Prostate gland (tissue), 2 donors: Measurements from ENCODE around the gene TMEM44. TPM values are rescaled to one million over a fixed set of nuclear protein-coding genes. Genes with fewer than 3 reads are reported as not detected.

ENCODE experiments used
- DNase-seq: peaks from one replicate; pipeline ENCODE4 v3.0.0-alpha.2; 2019; ENCODE audit warnings: low spot score
- H3K27ac ChIP-seq, 2 donors: fragments of 200-600 bp; sonication (generic); 2 replicates each; pipeline ENCODE4 v1.5.1; 2017 to 2019
- H3K27me3 ChIP-seq: fragments of 200-600 bp; sonication (generic); replicated peaks from 2 replicates; pipeline ENCODE4 v1.5.1; 2019; ENCODE audit not compliant: insufficient read depth
- H3K36me3 ChIP-seq, 2 donors: fragments of 200-600 bp; sonication (generic); 1 replicate in 1 of 2; 2 replicates in 1 of 2; pipeline versions ENCODE4 v1.5.1 to v1.8.1; 2017 to 2019
- H3K4me1 ChIP-seq: fragments of 200-600 bp; sonication (generic); replicated peaks from 2 replicates; pipeline ENCODE4 v1.5.1; 2019
- H3K4me3 ChIP-seq, 2 donors: fragments of 200-600 bp; sonication (generic); 2 replicates each; pipeline ENCODE4 v1.5.1; 2017 to 2019
- H3K9me3 ChIP-seq: fragments of 200-600 bp; sonication (generic); 2 replicates; pipeline ENCODE4 v1.5.1; 2017
- CTCF ChIP-seq, 4 experiments: fragments of 200-600 bp in 2 of 4; fragments of 450-650 bp in 2 of 4; sonication (generic) in 2 of 4; IDR thresholded peaks; 1 replicate in 3 of 4; 2 replicates in 1 of 4; pipeline ENCODE4 v1.5.1; 2016 to 2019; ENCODE audit warnings: antibody characterized with exemption in 4 of 4, mild to moderate bottlenecking in 2 of 4, moderate library complexity in 2 of 4
- POLR2A ChIP-seq: fragments of 450-650 bp; IDR thresholded peaks from one replicate; pipeline ENCODE4 v1.6.1; 2016; ENCODE audit warnings: antibody characterized with exemption, mild to moderate bottlenecking
- POLR2AphosphoS5 ChIP-seq: sonication (generic); formaldehyde crosslinking; IDR thresholded peaks from one replicate; pipeline ENCODE4 v1.6.1; 2017; ENCODE audit warnings: antibody characterized with exemption
- WGBS: methylation state at CpG from one replicate; pipeline ENCODE4 v1.1.5; 2018; 5-methylcytosine and 5-hydroxymethylcytosine counted together
- intact Hi-C: fragments of 100-400 bp; cut with DNase I; formaldehyde crosslinking; loops from one replicate; pipeline ENCODE4 v1.14.2; 2022
- total RNA-seq, 2 donors: library from RNA; depleted of rRNA; stranded (reverse); fragments of >200 nt; gene quantifications; one replicate each; pipeline ENCODE4 v1.1.0, GENCODE V29; 2016

Gene TMEM44
- total RNA-seq, 2 donors from 2014 or later, result 11.0 to 11.1 TPM

- no peak overlapping the region for H3K4me3 ChIP-seq
Measured at GRCh38 chr3:194676471-194676870, 43.3 kb upstream of the TMEM44 start.

GRCh38 chr3:194675680-194676079, 42.5 kb upstream of the TMEM44 start:
- intact Hi-C loops, result no loop called here
- Histone ChIP-seq H3K36me3 (no peaks in the 10 kb centered on the region), H3K27ac (no peak overlapping the region), H3K4me1 (peaks cover 7% of the 10 kb centered on the region), H3K4me3 (no peak overlapping the region), H3K27me3 (no peaks in the 10 kb centered on the region), H3K9me3 (no peaks in the 10 kb centered on the region)
- WGBS, result 52% methylated on average over 4 of the region's 4 CpGs
- TF ChIP-seq POLR2AphosphoS5 (no peak), POLR2A (no peak), CTCF (IDR thresholded peaks at IDR 0.05) (no peak)
- DNase-seq, result no peak

More at GRCh38 chr3:194676471-194676870, 43.3 kb upstream of the TMEM44 start:
- DNase-seq, result no peak
- Histone ChIP-seq H3K27me3 (no peaks in the 10 kb centered on the region), H3K4me1 (no peaks in the 10 kb centered on the region), H3K36me3 (no peaks in the 10 kb centered on the region), H3K9me3 (no peaks in the 10 kb centered on the region), H3K27ac (no peak overlapping the region)
- 73% methylated on average over 1 of the region's 1 CpG for WGBS
- TF ChIP-seq POLR2AphosphoS5 (no peak), CTCF (IDR thresholded peaks at IDR 0.05) (no peak), POLR2A (no peak)
- intact Hi-C loops, result no loop called here

- no peak overlapping the region for H3K27ac ChIP-seq
- H3K4me3 ChIP-seq, result no peak overlapping the region
- peaks cover 10% of the 10 kb centered on the region for H3K4me1 ChIP-seq
- DNase-seq, result no peak
- 58% methylated on average over 12 of the region's 12 CpGs for WGBS
- H3K27me3 ChIP-seq, result no peaks in the 10 kb centered on the region
- H3K9me3 ChIP-seq, result no peaks in the 10 kb centered on the region
- intact Hi-C loops, result no loop called here
- TF ChIP-seq CTCF (IDR thresholded peaks at IDR 0.05) (no peak), POLR2AphosphoS5 (no peak), POLR2A (no peak)
- no peaks in the 10 kb centered on the region for H3K36me3 ChIP-seq
Measured at GRCh38 chr3:194675081-194675640, 41.9 kb upstream of the TMEM44 start.

- DNase-seq, result no peak
- H3K36me3 ChIP-seq, result no peaks in the 10 kb centered on the region
- intact Hi-C loops, result no loop called here
- WGBS, result 75% methylated on average over 3 of the region's 3 CpGs
- no peaks in the 10 kb centered on the region for H3K27me3 ChIP-seq
- H3K27ac ChIP-seq, result no peak overlapping the region
- H3K4me3 ChIP-seq, result no peak overlapping the region
- H3K4me1 ChIP-seq, result peaks cover 10% of the 10 kb centered on the region
- no peaks in the 10 kb centered on the region for H3K9me3 ChIP-seq
- TF ChIP-seq POLR2AphosphoS5, result no peak
- TF ChIP-seq CTCF (IDR thresholded peaks at IDR 0.05), result no peak
- no peak for TF ChIP-seq POLR2A
Measured at GRCh38 chr3:194673761-194674160, 40.5 kb upstream of the TMEM44 start.

- Histone ChIP-seq H3K27me3 (no peaks in the 10 kb centered on the region), H3K36me3 (no peaks in the 10 kb centered on the region), H3K9me3 (no peaks in the 10 kb centered on the region), H3K27ac (peak overlapping the region; percentile 84 to 92), H3K4me1 (peaks cover 10% of the 10 kb centered on the region), H3K4me3 (peak overlapping the region; percentile 72 to 74)
- intact Hi-C loops, result no loop called here
- TF ChIP-seq POLR2A (no peak), CTCF (IDR thresholded peaks at IDR 0.05) (no peak), POLR2AphosphoS5 (no peak)
- 20% methylated on average over 5 of the region's 5 CpGs for WGBS
- no peak for DNase-seq
Measured at GRCh38 chr3:194672876-194673275, 39.7 kb upstream of the TMEM44 start.
